Erythroblast (primary cell): ENCODE data around the gene SLIT1.

Experiments used
- GATA1 ChIP-seq: IDR thresholded peaks from 2 replicates; pipeline ENCODE4 v1.6.1; 2011; ENCODE audit warnings: low read depth, mild to moderate bottlenecking, control low read depth, low read length, moderate library complexity
- POLR2A ChIP-seq: IDR thresholded peaks from 2 replicates; pipeline ENCODE4 v1.6.1; 2011; ENCODE audit warnings: mild to moderate bottlenecking, low read length

- TF ChIP-seq POLR2A (no peak), GATA1 (no peak)
These were observed 10.7 kb upstream of the SLIT1 start for GRCh38 chr10:97196223-97197029.
